GM19395 (cell line): ENCODE data around the gene ADAMTS14.

Experiments
- ATAC-seq: cut with Tn5 transposase; IDR thresholded peaks from one replicate; pipeline ENCODE4 v1.9.1; 2021; ENCODE audit warnings: mild to moderate bottlenecking, moderate library complexity; ENCODE audit not compliant: unreplicated experiment

ADAMTS14 gene

GRCh38 chr10:70810967-70811366 lies 138.7 kb downstream of the ADAMTS14 start:
- no peak for ATAC-seq

- no peak for ATAC-seq
Observed at GRCh38 chr10:70811881-70812280, 139.6 kb downstream of the ADAMTS14 start.
